GM23338 (cell line): ENCODE results near the gene BBOX1. TPM values are rescaled to one million over a fixed set of nuclear protein-coding genes. Genes with fewer than 3 reads are reported as not detected.
"Not testable (repeated sequence)": the region's sequence is repeated elsewhere in the genome, so short reads cannot be mapped to it uniquely, and the experiment has no call there.

Experiments used
- ATAC-seq: fragments of 200-7000 bp; cut with Tn5 transposase; 3 replicates; pipeline ENCODE4 v1.9.1; 2020
- DNase-seq: peaks from one replicate; pipeline ENCODE4 v3.0.0-alpha.2; 2015; ENCODE audit warnings: low spot score
- H2AFZ ChIP-seq: fragments of 200-600 bp; sonication (generic); 2 replicates; pipeline ENCODE4 v1.8.0; 2016; ENCODE audit warnings: antibody characterized with exemption, mild to moderate bottlenecking, moderate library complexity
- H3F3A ChIP-seq: fragments of 200-600 bp; sonication (generic); replicated peaks from 2 replicates; pipeline ENCODE4 v1.8.0; 2017; ENCODE audit warnings: antibody characterized with exemption, mixed run types, low read depth
- H3K27ac ChIP-seq: fragments of 200-600 bp; sonication (generic); 2 replicates; pipeline ENCODE4 v1.6.1; 2016; ENCODE audit warnings: low read depth
- H3K27me3 ChIP-seq: fragments of 200-600 bp; sonication (generic); 2 replicates; pipeline ENCODE4 v1.8.0; 2016; ENCODE audit warnings: mild to moderate bottlenecking, mixed run types, moderate library complexity; ENCODE audit not compliant: insufficient read depth
- H3K36me3 ChIP-seq: fragments of 200-600 bp; sonication (generic); 2 replicates; pipeline ENCODE4 v1.8.0; 2016; ENCODE audit warnings: mild to moderate bottlenecking; ENCODE audit not compliant: insufficient read depth
- H3K4me1 ChIP-seq: fragments of 200-600 bp; sonication (generic); 2 replicates; pipeline ENCODE4 v1.8.0; 2016; ENCODE audit warnings: mild to moderate bottlenecking, moderate library complexity; ENCODE audit not compliant: insufficient read depth
- H3K4me2 ChIP-seq: fragments of 200-600 bp; sonication (generic); 2 replicates; pipeline ENCODE4 v1.7.1; 2017; ENCODE audit warnings: mixed run types
- H3K4me3 ChIP-seq: fragments of 200-600 bp; sonication (generic); 2 replicates; pipeline ENCODE4 v1.6.1; 2016; ENCODE audit warnings: mixed run types
- H3K79me2 ChIP-seq: fragments of 200-600 bp; sonication (generic); replicated peaks from 2 replicates; pipeline ENCODE4 v1.8.0; 2017; ENCODE audit warnings: mild to moderate bottlenecking; ENCODE audit not compliant: insufficient read depth
- H3K9me2 ChIP-seq: fragments of 200-600 bp; sonication (generic); 2 replicates; pipeline ENCODE4 v1.8.0; 2017; ENCODE audit not compliant: insufficient read depth
- H4K20me1 ChIP-seq: fragments of 200-600 bp; sonication (generic); replicated peaks from 2 replicates; pipeline ENCODE4 v1.8.0; 2017; ENCODE audit warnings: mild to moderate bottlenecking; ENCODE audit not compliant: insufficient read depth
- H3K27ac Mint-ChIP-seq: 2 replicates; pipeline ENCODE4 v1.8.0; 2020; ENCODE audit warnings: inconsistent platforms, mild to moderate bottlenecking, moderate library complexity, mixed read lengths
- H3K27me3 Mint-ChIP-seq: 3 replicates; pipeline ENCODE4 v1.8.0; 2022; ENCODE audit warnings: low read depth, mild to moderate bottlenecking, moderate library complexity, mixed read lengths, inconsistent platforms; ENCODE audit not compliant: insufficient read depth, poor library complexity
- H3K36me3 Mint-ChIP-seq: 3 replicates; pipeline ENCODE4 v1.8.0; 2021; ENCODE audit warnings: low read depth, mild to moderate bottlenecking, inconsistent platforms, moderate library complexity, mixed read lengths
- H3K4me1 Mint-ChIP-seq: 3 replicates; pipeline ENCODE4 v1.8.0; 2020; ENCODE audit warnings: mild to moderate bottlenecking, inconsistent platforms, mixed read lengths
- H3K4me3 Mint-ChIP-seq: 3 replicates; pipeline ENCODE4 v1.8.0; 2021; ENCODE audit warnings: moderate library complexity, mild to moderate bottlenecking, inconsistent platforms, mixed read lengths
- H3K9me3 Mint-ChIP-seq: 3 replicates; pipeline ENCODE4 v1.8.0; 2020; ENCODE audit warnings: moderate library complexity, mild to moderate bottlenecking, inconsistent platforms, mixed read lengths
- polyA plus RNA-seq: library from polyadenylated mRNA; unstranded; fragments of >200 nt; fragmentation: Nextera tagmentation; extraction: Ambion mirVana; gene quantifications from 2 replicates; pipeline ENCODE4 v1.2.1, GENCODE V29; 2016
- total RNA-seq: library from RNA; depleted of rRNA; stranded (reverse); fragments of >200 nt; shearing (Covaris generic); gene quantifications from 2 replicates; pipeline ENCODE4 v1.2.3, GENCODE V29; 2014; rRNA removed

The BBOX1 gene
- total and polyA plus RNA-seq, 2 experiments from 2014 or later = not detected

- H3K4me3 ChIP-seq, H4K20me1 ChIP-seq, DNase-seq, H3K79me2 ChIP-seq, H3K4me1 Mint-ChIP-seq, ATAC-seq, H3K36me3 ChIP-seq, H3F3A ChIP-seq, H3K27me3 Mint-ChIP-seq, H3K4me2 ChIP-seq, H3K9me3 Mint-ChIP-seq, H3K27ac ChIP-seq, H3K27me3 ChIP-seq, H3K27ac Mint-ChIP-seq, H3K4me3 Mint-ChIP-seq, H3K9me2 ChIP-seq, H3K36me3 Mint-ChIP-seq, H2AFZ ChIP-seq, H3K4me1 ChIP-seq: not testable (repeated sequence)
These were observed 134.9 kb downstream of the BBOX1 start for GRCh38 chr11:27175562-27175961.

Other genes with a start within 250 kb of the BBOX1 start
- 0.66 TPM in 1 of 2 replicates, not detected in the other for gene FIBIN, start 46.7 kb upstream of the BBOX1 start, total RNA-seq
- 0.21 and 0.33 TPM in 2 replicates for gene FIBIN, start 46.7 kb upstream of the BBOX1 start, polyA plus RNA-seq